ENCODE measurements around the gene CEP350. TPM values are rescaled to one million over a fixed set of nuclear protein-coding genes. Genes with fewer than 3 reads are reported as not detected.

CEP350 gene
- total and polyA plus RNA-seq, 2 of the 4 experiments (the other 2 are of a cell fraction) = 5.0 to 36.4 TPM

- peaks cover 16% of the 10 kb centered on the region for H3K36me3 ChIP-seq (ENCODE audit: control insufficient read depth, insufficient read depth, low read length)
- H3K4me1 ChIP-seq (ENCODE audit: control insufficient read depth, insufficient read depth, low read length) = peaks cover 43% of the 10 kb centered on the region
- TF ChIP-seq USF2 (IDR thresholded peaks at IDR 0.05; ENCODE audit: low read depth, low read length) = no peak
- no peak for TF ChIP-seq SMC3 (IDR thresholded peaks at IDR 0.05; ENCODE audit: low read depth, low read length)
- no peak for TF ChIP-seq RFX5 (IDR thresholded peaks at IDR 0.05; ENCODE audit: low read depth, low read length)
- TF ChIP-seq ELK1 (IDR thresholded peaks at IDR 0.05; ENCODE audit: borderline replicate concordance, low read depth, low read length) = no peak
- peak overlapping the region; percentile 65 for H4K91ac ChIP-seq (ENCODE audit: insufficient read depth, low read depth, low read length)
- no peak overlapping the region for H2AK9ac ChIP-seq (replicated peaks; ENCODE audit: low read depth, low read length, poor library complexity)
- H3K4ac ChIP-seq (ENCODE audit: low read depth, low read length) = peak overlapping the region; percentile 84
- peak overlapping the region; percentile 17 to 64; a peak in 3 of 4 replicates for H4K8ac ChIP-seq (ENCODE audit: low read depth in 2 of 2, low read length in 2 of 2)
- H3K9me1 ChIP-seq (ENCODE audit: insufficient read depth, low read length) = peaks cover 18% of the 10 kb centered on the region
- H2BK120ac ChIP-seq (ENCODE audit: low read depth, low read length) = peak overlapping the region; percentile 83
- peak overlapping the region; percentile 54 for H3K14ac ChIP-seq (replicated peaks; ENCODE audit: low read depth, low read length)
- H2BK15ac ChIP-seq (ENCODE audit: low read depth, low read length) = peak overlapping the region; percentile 24; the same call in 1 of the 3 replicates
- H4K20me1 ChIP-seq (ENCODE audit: insufficient read depth, low read length) = no peaks in the 10 kb centered on the region
- WGBS, 2 experiments (ENCODE audit: extremely low coverage in 2 of 2, insufficient read length in 1 of 2) = no CpG with 5 or more reads among the region's 2 CpGs
- peak overlapping the region; percentile 100 for H3K18ac ChIP-seq (ENCODE audit: low read depth, low read length)
- no peak for DNase-seq
- dilution Hi-C loops (cut with HindIII; ENCODE audit: low sequenced_read_pairs, unreplicated experiment) = no loop called here
- no peak overlapping the region for H3K4me3 ChIP-seq (ENCODE audit: insufficient read depth, low read depth, low read length)
- POLR2A ChIA-PET (ENCODE audit: unreplicated experiment) = no interaction called here
- peak overlapping the region; percentile 89 for H2BK20ac ChIP-seq (ENCODE audit: low read depth, low read length)
- intact Hi-C loops (cut with micrococcal nuclease) = loop anchor here (2.0 kb wide), 1 partner anchor 13 kb away; no protein-coding TSS in a partner anchor
- H2AFZ ChIP-seq (replicated peaks; ENCODE audit: low read length, poor library complexity) = no peak overlapping the region
- ATAC-seq (ENCODE audit: low read depth) = no peak
- in situ Hi-C loops (cut with MboI; ENCODE audit: low sequenced_read_pairs) = no loop called here
- H3K4me2 ChIP-seq (ENCODE audit: low read depth, low read length) = peak overlapping the region; percentile 40
- H4K5ac ChIP-seq (ENCODE audit: low read depth, low read length) = peak overlapping the region; percentile 99
- no peaks in the 10 kb centered on the region for H3K27me3 ChIP-seq (ENCODE audit: control insufficient read depth, insufficient read depth, low read length)
- no peak overlapping the region for H3K56ac ChIP-seq (ENCODE audit: extremely low read depth, insufficient read depth, low read length)
- H3K27ac ChIP-seq (ENCODE audit: insufficient read depth, low read length) = peak overlapping the region; percentile 100; the same call in 1 of the 2 replicates
- H3K23ac ChIP-seq (ENCODE audit: low read depth, low read length) = peak overlapping the region; percentile 83; the same call in 1 of the 2 replicates
- H3K79me1 ChIP-seq (ENCODE audit: low read depth in 1 of 2, low read length in 2 of 2) = peaks cover 3 to 26% of the 10 kb centered on the region in 2 experiments
- H3K9ac ChIP-seq (ENCODE audit: low read depth, low read length) = peak overlapping the region; percentile 75
- no peak overlapping the region; the same call in 1 of the 2 replicates for H2AK5ac ChIP-seq (ENCODE audit: low read depth, low read length)
- peak overlapping the region; percentile 95 for H2BK5ac ChIP-seq (ENCODE audit: low read depth, low read length, poor library complexity, severe bottlenecking)
- CTCF ChIA-PET = interaction anchor here (1.5 kb wide), 1 partner anchor 11 kb away, joined by 4 read pairs; no protein-coding TSS in a partner anchor
- no peaks in the 10 kb centered on the region for H3K9me3 ChIP-seq (ENCODE audit: control insufficient read depth, insufficient read depth, low read length)
- BruUV-seq (replicated peaks) = no TSS peak
Measured at GRCh38 chr1:180112091-180112490, 157.5 kb downstream of the CEP350 start.
